Measurements from ENCODE around the gene SLC12A6.

SLC12A6 gene

GRCh38 chr15:34362047-34362773 lies 24.6 kb upstream of the SLC12A6 start:
- DNase-seq (ENCODE audit: low read depth), result no peak
- TF ChIP-seq CTCF (IDR thresholded peaks at IDR 0.05; ENCODE audit: insufficient read depth, low read depth, low read length, missing control alignments), result no peak

GRCh38 chr15:34361278-34361677 lies 23.7 kb upstream of the SLC12A6 start:
- no peak overlapping the region for H3K4me3 ChIP-seq (ENCODE audit: low read length)
- no peak for DNase-seq (ENCODE audit: low read depth)
- no peak for TF ChIP-seq CTCF (IDR thresholded peaks at IDR 0.05; ENCODE audit: insufficient read depth, low read depth, low read length, missing control alignments)

More at GRCh38 chr15:34362047-34362773, 24.6 kb upstream of the SLC12A6 start:
- H3K4me3 ChIP-seq (ENCODE audit: low read length), result no peak overlapping the region

- peak; percentile 91 for DNase-seq (ENCODE audit: low read depth)
- peak; percentile 22 for TF ChIP-seq CTCF (IDR thresholded peaks at IDR 0.05; ENCODE audit: insufficient read depth, low read depth, low read length, missing control alignments)
- H3K4me3 ChIP-seq (ENCODE audit: low read length), result no peak overlapping the region
These were observed 22.7 kb upstream of the SLC12A6 start for GRCh38 chr15:34360298-34360697.

DNA sequence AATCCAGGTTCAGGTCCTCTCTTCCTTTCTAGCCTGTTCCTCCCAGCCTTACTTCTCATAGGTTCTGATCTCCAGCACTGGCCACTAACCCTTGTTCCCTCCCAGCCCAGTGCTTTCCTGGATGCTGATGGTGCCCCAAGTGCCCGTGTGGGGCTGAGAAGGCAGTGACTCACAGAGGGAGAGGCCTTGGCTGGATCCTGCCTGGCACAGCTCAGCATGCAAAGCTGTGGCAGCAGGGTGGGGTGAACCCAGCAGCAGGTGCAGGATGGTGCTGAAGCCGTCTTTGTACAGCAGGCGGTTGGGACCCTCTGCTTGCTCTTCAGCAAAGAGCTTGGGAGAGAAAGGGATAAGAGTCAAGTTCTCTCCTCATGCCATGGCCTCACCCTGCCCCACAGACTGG lies 21.8 kb upstream of the SLC12A6 start:
- peak; percentile 63 for DNase-seq (ENCODE audit: low read depth)
- TF ChIP-seq CTCF (IDR thresholded peaks at IDR 0.05; ENCODE audit: insufficient read depth, low read depth, low read length, missing control alignments), result no peak
- no peak overlapping the region for H3K4me3 ChIP-seq (ENCODE audit: low read length)

DNA sequence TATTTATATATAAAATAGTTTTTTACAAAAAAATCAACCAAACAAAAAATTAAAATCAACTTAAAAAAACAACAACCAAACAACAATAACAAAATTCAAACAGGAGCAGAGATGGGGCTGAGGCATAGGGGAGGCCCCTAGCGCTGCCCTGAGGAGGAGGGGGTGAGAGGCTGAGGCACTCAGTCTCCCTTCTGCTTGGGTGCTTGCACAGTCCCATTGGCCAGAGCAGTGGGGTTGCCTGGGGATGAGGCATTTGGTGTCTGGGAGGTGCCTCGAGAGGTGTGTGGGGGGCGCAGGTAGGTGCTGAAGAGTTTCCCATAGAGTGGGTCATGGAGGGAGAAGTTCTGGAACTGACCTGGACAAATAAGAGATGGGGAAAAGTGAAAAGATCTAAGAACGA lies 21.4 kb upstream of the SLC12A6 start:
- no peak for TF ChIP-seq CTCF (IDR thresholded peaks at IDR 0.05; ENCODE audit: insufficient read depth, low read depth, low read length, missing control alignments)
- H3K4me3 ChIP-seq (ENCODE audit: low read length), result no peak overlapping the region
- DNase-seq (ENCODE audit: low read depth), result no peak

- TF ChIP-seq CTCF (IDR thresholded peaks at IDR 0.05; ENCODE audit: insufficient read depth, low read depth, low read length, missing control alignments), result peak; percentile 38
- no peak overlapping the region for H3K4me3 ChIP-seq (ENCODE audit: low read length)
- DNase-seq (ENCODE audit: low read depth), result peak; percentile 46
These were observed 20.8 kb upstream of the SLC12A6 start for GRCh38 chr15:34358367-34358766.

- DNase-seq (ENCODE audit: low read depth), result no peak
- no peak overlapping the region for H3K4me3 ChIP-seq (ENCODE audit: low read length)
- no peak for TF ChIP-seq CTCF (IDR thresholded peaks at IDR 0.05; ENCODE audit: insufficient read depth, low read depth, low read length, missing control alignments)
These were observed 20.1 kb upstream of the SLC12A6 start for GRCh38 chr15:34357653-34358052.
